Omental fat pad (tissue), 4 donors: ENCODE measurements around the gene RALGPS2. TPM values are rescaled to one million over a fixed set of nuclear protein-coding genes. Genes with fewer than 3 reads are reported as not detected.

Experiments used
- ATAC-seq: fragments of 150-250 bp; one replicate; pipeline ENCODE4 v1.9.1; 2016; ENCODE audit warnings: mild to moderate bottlenecking, moderate library complexity; ENCODE audit not compliant: low FRiP score
- DNase-seq: peaks from one replicate; pipeline ENCODE4 v3.0.0-alpha.2; 2019; ENCODE audit warnings: low spot score
- CTCF ChIP-seq, 3 donors: fragments of 450-650 bp; IDR thresholded peaks; one replicate each; pipeline ENCODE4 v1.5.1; 2016 to 2017; ENCODE audit warnings: antibody characterized with exemption in 3 of 3, mild to moderate bottlenecking in 3 of 3, moderate library complexity in 2 of 3
- total RNA-seq, 4 donors: library from RNA; depleted of rRNA; stranded (reverse); fragments of >200 nt; gene quantifications; one replicate each; pipeline ENCODE4 v1.1.0, GENCODE V29; 2016

The RALGPS2 gene
- total RNA-seq, 4 donors from 2014 or later = 13.1 to 32.1 (median 21.4) TPM

GRCh38 chr1:178938101-178938958 is 213.3 kb downstream of the RALGPS2 start:
- no peak for TF ChIP-seq CTCF (IDR thresholded peaks at IDR 0.05)
- ATAC-seq (peak; percentile 46), DNase-seq (no peak)

DNA sequence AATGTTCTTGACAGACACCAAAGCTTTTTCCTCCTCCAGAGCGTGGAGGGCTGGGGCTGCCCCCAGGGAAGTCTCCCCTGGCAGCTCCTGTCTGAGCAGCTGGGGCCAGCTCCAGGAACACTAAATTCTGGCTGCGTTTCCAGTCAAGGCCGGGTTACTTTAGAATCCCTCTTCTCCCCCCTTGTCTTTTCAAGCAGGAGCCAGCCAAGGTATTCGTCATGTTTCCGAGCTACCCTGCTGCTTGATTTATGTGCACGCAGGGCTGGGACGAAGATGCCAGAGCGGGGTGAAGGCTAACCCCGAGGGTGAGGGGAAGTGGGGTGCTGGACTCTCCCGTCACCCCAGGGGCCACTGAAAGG is 213.9 kb downstream of the RALGPS2 start:
- DNase-seq (no peak), ATAC-seq (peak; percentile 79)
- no peak for TF ChIP-seq CTCF (IDR thresholded peaks at IDR 0.05)

DNA sequence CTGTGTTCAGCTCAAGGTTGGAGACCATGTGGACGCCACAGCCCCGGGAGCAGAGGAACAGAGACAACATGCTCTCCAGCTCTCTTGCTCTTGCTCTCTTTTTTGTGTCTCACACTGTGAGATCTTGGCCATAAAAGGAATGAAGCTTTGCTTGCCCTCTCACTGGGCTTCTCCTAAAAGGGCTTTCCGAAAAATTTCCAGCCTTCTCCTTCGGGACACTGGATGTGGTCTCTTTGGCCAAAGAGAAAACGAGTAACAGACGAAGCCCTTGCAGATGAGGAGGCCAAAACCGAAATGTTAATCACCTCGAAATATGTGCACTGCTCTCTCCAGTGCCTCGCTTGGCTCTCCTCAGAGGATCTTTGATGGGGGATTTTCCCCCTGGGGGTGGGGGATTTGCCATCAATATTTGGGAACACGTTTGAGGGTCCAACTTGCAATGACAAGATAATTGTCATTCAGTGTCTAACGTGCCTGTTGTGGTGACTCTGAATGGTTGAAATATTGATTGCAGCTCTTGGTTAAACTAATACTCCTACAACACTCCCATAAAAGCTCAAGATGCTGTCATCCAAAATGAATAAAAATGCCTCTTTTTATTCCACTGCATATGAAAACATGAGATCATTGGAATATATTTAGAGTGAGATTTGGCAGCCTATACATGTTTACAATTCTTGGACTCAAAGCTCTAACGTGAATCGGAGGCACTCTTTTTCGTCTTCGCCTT is 214.5 kb downstream of the RALGPS2 start:
- no peak for TF ChIP-seq CTCF (IDR thresholded peaks at IDR 0.05)
- ATAC-seq (peak; percentile 21), DNase-seq (no peak)

DNA sequence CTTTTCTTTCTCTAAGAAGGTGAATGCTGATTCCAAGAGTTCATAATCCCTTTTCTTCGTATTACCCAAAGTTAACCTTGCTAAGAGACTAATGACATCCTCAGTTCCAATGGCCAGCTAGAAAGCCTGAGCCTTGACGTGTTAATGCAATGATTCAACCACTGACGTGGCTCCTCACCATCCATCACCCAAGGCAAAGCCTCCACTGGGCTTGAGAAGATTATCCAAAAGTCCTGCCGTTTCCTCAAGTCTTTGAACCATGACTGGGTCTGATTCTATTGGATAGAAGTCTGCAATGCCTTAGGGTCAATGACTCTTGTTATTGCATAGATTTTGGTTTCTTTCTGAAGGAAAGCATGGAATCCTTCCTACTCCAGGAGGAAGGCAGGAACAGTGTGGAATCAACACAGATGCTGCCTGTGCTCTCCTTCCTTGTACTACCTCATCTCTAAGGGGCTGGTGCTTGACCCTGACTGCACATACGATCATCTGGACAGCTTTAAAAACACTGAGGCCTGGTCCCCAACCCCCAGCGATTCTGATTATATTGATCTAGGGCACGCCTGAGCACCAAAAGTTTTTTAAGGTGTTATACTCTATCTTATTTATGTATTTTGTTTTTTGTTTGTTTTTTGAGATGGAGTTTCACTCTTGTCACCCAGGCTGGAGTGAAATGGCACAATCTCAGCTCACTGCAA is 215.2 kb downstream of the RALGPS2 start:
- no peak for TF ChIP-seq CTCF (IDR thresholded peaks at IDR 0.05)
- no peak for ATAC-seq
- no peak for DNase-seq

DNA sequence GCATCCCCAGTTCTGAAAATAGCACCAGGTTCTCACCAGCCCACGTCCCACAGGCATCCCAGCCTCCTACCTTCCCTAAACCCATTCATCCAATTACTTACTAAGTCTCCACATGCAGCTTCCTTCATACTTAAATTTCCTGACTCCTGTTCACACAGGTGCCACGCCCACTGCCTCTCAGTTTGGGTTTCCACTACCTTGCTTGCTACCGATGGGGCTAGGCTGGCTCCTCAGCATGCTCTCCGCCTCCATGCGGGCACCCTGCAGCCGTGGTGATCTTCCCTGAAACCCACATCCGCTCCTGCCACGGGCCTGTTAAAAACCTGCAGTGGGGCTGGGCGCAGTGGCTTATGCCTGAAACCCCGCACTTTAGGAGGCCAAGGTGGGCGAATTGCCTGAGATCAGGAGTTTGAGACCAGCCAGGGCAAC is 216.2 kb downstream of the RALGPS2 start:
- no peak for TF ChIP-seq CTCF (IDR thresholded peaks at IDR 0.05)
- no peak for ATAC-seq
- DNase-seq = no peak

DNA sequence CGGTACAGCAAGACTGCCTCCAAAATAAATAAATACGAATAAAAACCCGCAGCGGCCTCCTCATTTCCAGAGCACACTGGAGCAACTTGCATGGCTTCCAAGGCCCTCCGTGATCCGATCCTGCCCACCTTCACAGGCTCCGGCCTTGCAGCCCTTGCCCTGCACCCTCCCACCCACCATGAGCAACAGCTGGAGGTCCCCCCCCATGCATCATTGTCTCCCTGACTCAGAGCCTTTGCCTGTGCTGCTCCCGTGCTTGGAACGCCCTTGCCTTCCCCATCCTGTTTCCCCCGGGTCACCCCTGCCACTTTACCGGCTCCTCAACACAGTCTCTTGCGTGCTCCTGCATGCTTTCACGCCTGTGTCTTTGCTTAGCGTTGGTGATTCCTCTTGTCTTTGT is 216.8 kb downstream of the RALGPS2 start:
- ATAC-seq = no peak
- no peak for DNase-seq
- no peak for TF ChIP-seq CTCF (IDR thresholded peaks at IDR 0.05)
